ENCODE measurements around the gene ZDHHC11. TPM values are rescaled to one million over a fixed set of nuclear protein-coding genes. Genes with fewer than 3 reads are reported as not detected.

Gene ZDHHC11
- total and polyA plus RNA-seq, 2 experiments from 2014 or later: 8.0 to 29.1 TPM

DNA sequence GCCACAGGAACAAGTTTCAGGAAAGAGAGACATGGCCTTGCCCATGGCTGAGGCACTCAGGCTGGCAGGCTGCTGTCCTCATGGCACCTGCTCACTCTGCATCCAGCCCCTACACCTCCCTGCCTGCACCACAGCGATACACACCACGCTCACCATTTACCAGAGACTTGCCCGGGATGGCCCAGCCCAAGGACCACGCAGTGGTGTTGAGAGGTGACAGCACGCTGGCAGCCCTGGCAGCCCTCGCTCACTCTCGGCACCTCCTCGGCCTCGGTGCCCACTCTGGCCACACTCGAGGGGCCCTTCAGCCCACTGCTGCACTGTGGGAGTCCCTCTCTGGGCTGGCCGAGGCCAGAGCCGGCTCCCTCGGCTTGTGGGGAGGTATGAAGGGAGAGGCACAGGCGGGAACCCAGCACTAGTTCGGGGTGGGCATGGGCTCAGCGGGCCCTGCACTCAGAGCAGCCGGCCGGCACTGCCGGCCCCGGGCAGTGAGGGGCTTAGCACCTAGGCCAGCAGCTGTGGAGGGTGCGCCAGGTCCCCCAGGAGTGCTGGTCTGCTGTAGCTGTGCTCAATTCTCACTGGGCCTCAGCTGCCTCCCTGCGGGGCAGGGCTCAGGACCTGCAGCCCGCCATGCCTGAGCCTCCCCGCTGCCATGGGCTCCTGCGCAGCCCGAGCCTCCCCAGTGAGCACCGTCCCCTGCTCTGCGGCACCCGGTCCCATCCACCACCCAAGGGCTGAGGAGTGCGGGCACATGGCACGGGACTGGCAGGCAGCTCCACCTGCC is 86.6 kb downstream of the ZDHHC11 start:
- Histone ChIP-seq H3K27ac (ENCODE audit: low read depth) (no peak overlapping the region), H3F3A (replicated peaks; ENCODE audit: low read depth) (no peaks in the 10 kb centered on the region), H4K20me1 (replicated peaks; ENCODE audit: insufficient read depth) (no peaks in the 10 kb centered on the region; the same call in 1 of the 2 replicates), H2AFZ (no peak overlapping the region), H3K4me1 (ENCODE audit: insufficient read depth) (no peaks in the 10 kb centered on the region), H3K36me3 (ENCODE audit: insufficient read depth) (no peaks in the 10 kb centered on the region), H3K4me2 (no peak overlapping the region), H3K27me3 (ENCODE audit: insufficient read depth) (no peaks in the 10 kb centered on the region), H3K9me2 (ENCODE audit: insufficient read depth) (no peaks in the 10 kb centered on the region), H3K79me2 (replicated peaks; ENCODE audit: insufficient read depth) (no peaks in the 10 kb centered on the region), H3K4me3 (no peak overlapping the region)
- Mint-ChIP-seq H3K36me3 (ENCODE audit: low read depth) (no peaks in the 10 kb centered on the region; the same call in 2 of the 3 replicates), H3K4me1 (no peaks in the 10 kb centered on the region), H3K4me3 (no peak overlapping the region), H3K27ac (no peak overlapping the region), H3K27me3 (ENCODE audit: insufficient read depth, low read depth, poor library complexity) (peaks cover 7% of the 10 kb centered on the region), H3K9me3 (peaks cover 16% of the 10 kb centered on the region)
- TF ChIP-seq POLR2AphosphoS5 (IDR thresholded peaks at IDR 0.05; ENCODE audit: low read depth): no peak
- no peak for TF ChIP-seq NANOG (IDR thresholded peaks at IDR 0.05; ENCODE audit: borderline replicate concordance)
- TF ChIP-seq, protein P1, sequence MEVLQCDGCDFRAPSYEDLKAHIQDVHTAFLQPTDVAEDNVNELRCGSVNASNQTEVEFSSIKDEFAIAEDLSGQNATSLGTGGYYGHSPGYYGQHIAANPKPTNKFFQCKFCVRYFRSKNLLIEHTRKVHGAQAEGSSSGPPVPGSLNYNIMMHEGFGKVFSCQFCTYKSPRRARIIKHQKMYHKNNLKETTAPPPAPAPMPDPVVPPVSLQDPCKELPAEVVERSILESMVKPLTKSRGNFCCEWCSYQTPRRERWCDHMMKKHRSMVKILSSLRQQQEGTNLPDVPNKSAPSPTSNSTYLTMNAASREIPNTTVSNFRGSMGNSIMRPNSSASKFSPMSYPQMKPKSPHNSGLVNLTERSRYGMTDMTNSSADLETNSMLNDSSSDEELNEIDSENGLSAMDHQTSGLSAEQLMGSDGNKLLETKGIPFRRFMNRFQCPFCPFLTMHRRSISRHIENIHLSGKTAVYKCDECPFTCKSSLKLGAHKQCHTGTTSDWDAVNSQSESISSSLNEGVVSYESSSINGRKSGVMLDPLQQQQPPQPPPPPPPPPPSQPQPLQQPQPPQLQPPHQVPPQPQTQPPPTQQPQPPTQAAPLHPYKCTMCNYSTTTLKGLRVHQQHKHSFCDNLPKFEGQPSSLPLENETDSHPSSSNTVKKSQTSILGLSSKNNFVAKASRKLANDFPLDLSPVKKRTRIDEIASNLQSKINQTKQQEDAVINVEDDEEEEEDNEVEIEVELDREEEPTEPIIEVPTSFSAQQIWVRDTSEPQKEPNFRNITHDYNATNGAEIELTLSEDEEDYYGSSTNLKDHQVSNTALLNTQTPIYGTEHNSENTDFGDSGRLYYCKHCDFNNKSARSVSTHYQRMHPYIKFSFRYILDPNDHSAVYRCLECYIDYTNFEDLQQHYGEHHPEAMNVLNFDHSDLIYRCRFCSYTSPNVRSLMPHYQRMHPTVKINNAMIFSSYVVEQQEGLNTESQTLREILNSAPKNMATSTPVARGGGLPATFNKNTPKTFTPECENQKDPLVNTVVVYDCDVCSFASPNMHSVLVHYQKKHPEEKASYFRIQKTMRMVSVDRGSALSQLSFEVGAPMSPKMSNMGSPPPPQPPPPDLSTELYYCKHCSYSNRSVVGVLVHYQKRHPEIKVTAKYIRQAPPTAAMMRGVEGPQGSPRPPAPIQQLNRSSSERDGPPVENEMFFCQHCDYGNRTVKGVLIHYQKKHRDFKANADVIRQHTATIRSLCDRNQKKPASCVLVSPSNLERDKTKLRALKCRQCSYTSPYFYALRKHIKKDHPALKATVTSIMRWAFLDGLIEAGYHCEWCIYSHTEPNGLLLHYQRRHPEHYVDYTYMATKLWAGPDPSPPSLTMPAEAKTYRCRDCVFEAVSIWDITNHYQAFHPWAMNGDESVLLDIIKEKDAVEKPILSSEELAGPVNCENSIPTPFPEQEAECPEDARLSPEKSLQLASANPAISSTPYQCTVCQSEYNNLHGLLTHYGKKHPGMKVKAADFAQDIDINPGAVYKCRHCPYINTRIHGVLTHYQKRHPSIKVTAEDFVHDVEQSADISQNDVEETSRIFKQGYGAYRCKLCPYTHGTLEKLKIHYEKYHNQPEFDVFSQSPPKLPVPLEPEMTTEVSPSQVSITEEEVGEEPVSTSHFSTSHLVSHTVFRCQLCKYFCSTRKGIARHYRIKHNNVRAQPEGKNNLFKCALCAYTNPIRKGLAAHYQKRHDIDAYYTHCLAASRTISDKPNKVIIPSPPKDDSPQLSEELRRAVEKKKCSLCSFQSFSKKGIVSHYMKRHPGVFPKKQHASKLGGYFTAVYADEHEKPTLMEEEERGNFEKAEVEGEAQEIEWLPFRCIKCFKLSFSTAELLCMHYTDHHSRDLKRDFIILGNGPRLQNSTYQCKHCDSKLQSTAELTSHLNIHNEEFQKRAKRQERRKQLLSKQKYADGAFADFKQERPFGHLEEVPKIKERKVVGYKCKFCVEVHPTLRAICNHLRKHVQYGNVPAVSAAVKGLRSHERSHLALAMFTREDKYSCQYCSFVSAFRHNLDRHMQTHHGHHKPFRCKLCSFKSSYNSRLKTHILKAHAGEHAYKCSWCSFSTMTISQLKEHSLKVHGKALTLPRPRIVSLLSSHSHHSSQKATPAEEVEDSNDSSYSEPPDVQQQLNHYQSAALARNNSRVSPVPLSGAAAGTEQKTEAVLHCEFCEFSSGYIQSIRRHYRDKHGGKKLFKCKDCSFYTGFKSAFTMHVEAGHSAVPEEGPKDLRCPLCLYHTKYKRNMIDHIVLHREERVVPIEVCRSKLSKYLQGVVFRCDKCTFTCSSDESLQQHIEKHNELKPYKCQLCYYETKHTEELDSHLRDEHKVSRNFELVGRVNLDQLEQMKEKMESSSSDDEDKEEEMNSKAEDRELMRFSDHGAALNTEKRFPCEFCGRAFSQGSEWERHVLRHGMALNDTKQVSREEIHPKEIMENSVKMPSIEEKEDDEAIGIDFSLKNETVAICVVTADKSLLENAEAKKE (CRISPR knock-in tag; IDR thresholded peaks at IDR 0.05): no peak
- no peak for TF ChIP-seq JUNB (IDR thresholded peaks at IDR 0.05; ENCODE audit: unreplicated experiment)
- no peak for TF ChIP-seq STAT1 (IDR thresholded peaks at IDR 0.05; ENCODE audit: unreplicated experiment)
- TF ChIP-seq CREB1 (CRISPR knock-in tag; IDR thresholded peaks at IDR 0.05; ENCODE audit: low read depth): no peak
- no peak for TF ChIP-seq EZH2 (IDR thresholded peaks at IDR 0.05; ENCODE audit: low read depth, unreplicated experiment)
- TF ChIP-seq, protein P2, sequence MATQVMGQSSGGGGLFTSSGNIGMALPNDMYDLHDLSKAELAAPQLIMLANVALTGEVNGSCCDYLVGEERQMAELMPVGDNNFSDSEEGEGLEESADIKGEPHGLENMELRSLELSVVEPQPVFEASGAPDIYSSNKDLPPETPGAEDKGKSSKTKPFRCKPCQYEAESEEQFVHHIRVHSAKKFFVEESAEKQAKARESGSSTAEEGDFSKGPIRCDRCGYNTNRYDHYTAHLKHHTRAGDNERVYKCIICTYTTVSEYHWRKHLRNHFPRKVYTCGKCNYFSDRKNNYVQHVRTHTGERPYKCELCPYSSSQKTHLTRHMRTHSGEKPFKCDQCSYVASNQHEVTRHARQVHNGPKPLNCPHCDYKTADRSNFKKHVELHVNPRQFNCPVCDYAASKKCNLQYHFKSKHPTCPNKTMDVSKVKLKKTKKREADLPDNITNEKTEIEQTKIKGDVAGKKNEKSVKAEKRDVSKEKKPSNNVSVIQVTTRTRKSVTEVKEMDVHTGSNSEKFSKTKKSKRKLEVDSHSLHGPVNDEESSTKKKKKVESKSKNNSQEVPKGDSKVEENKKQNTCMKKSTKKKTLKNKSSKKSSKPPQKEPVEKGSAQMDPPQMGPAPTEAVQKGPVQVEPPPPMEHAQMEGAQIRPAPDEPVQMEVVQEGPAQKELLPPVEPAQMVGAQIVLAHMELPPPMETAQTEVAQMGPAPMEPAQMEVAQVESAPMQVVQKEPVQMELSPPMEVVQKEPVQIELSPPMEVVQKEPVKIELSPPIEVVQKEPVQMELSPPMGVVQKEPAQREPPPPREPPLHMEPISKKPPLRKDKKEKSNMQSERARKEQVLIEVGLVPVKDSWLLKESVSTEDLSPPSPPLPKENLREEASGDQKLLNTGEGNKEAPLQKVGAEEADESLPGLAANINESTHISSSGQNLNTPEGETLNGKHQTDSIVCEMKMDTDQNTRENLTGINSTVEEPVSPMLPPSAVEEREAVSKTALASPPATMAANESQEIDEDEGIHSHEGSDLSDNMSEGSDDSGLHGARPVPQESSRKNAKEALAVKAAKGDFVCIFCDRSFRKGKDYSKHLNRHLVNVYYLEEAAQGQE (IDR thresholded peaks at IDR 0.05; ENCODE audit: unreplicated experiment): no peak
- TF ChIP-seq ZNF331 (CRISPR knock-in tag; IDR thresholded peaks at IDR 0.05; ENCODE audit: low read depth): no peak
- TF ChIP-seq, protein P3, sequence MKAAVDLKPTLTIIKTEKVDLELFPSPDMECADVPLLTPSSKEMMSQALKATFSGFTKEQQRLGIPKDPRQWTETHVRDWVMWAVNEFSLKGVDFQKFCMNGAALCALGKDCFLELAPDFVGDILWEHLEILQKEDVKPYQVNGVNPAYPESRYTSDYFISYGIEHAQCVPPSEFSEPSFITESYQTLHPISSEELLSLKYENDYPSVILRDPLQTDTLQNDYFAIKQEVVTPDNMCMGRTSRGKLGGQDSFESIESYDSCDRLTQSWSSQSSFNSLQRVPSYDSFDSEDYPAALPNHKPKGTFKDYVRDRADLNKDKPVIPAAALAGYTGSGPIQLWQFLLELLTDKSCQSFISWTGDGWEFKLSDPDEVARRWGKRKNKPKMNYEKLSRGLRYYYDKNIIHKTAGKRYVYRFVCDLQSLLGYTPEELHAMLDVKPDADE (IDR thresholded peaks at IDR 0.05): no peak
- TF ChIP-seq, protein P4, sequence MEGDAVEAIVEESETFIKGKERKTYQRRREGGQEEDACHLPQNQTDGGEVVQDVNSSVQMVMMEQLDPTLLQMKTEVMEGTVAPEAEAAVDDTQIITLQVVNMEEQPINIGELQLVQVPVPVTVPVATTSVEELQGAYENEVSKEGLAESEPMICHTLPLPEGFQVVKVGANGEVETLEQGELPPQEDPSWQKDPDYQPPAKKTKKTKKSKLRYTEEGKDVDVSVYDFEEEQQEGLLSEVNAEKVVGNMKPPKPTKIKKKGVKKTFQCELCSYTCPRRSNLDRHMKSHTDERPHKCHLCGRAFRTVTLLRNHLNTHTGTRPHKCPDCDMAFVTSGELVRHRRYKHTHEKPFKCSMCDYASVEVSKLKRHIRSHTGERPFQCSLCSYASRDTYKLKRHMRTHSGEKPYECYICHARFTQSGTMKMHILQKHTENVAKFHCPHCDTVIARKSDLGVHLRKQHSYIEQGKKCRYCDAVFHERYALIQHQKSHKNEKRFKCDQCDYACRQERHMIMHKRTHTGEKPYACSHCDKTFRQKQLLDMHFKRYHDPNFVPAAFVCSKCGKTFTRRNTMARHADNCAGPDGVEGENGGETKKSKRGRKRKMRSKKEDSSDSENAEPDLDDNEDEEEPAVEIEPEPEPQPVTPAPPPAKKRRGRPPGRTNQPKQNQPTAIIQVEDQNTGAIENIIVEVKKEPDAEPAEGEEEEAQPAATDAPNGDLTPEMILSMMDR (conservative IDR thresholded peaks at IDR 0.05; ENCODE audit: low read depth in 2 of 2): no peak
- TF ChIP-seq ZNF114 (CRISPR knock-in tag; IDR thresholded peaks at IDR 0.05): no peak
- TF ChIP-seq EZH2phosphoT487 (IDR thresholded peaks at IDR 0.05; ENCODE audit: unreplicated experiment): no peak
- ATAC-seq (no peak), DNase-seq (ENCODE audit: low spot score) (no peak)
